H9 (cell line): ENCODE results near the gene PKMYT1. TPM values are rescaled to one million over a fixed set of nuclear protein-coding genes. Genes with fewer than 3 reads are reported as not detected.

Source experiments
- DNase-seq: peaks from one replicate; pipeline ENCODE4 v3.0.0-alpha.2; 2017
- H2AFZ ChIP-seq: one replicate; pipeline ENCODE4 v1.6.1; 2013; ENCODE audit warnings: mild to moderate bottlenecking, low read length, control low read depth, moderate library complexity
- H2AK5ac ChIP-seq: 2 replicates; pipeline ENCODE4 v1.6.1; 2013; ENCODE audit warnings: low read length, control low read depth, mixed read lengths; ENCODE audit not compliant: insufficient read length
- H2BK120ac ChIP-seq: one replicate; pipeline ENCODE4 v1.6.1; 2013; ENCODE audit warnings: low read depth, mild to moderate bottlenecking, low read length, control low read depth, inconsistent platforms; ENCODE audit not compliant: poor library complexity, severe bottlenecking
- H2BK12ac ChIP-seq: 2 replicates; pipeline ENCODE4 v1.6.1; 2013; ENCODE audit warnings: low read length, control low read depth, mixed read lengths, low read depth; ENCODE audit not compliant: insufficient read length
- H2BK15ac ChIP-seq: 2 replicates; pipeline ENCODE4 v1.6.1; 2013; ENCODE audit warnings: low read depth, low read length, control low read depth
- H2BK20ac ChIP-seq: one replicate; pipeline ENCODE4 v1.6.1; 2013; ENCODE audit warnings: low read depth, mild to moderate bottlenecking, low read length, control low read depth, inconsistent platforms; ENCODE audit not compliant: poor library complexity, severe bottlenecking
- H2BK5ac ChIP-seq: 2 replicates; pipeline ENCODE4 v1.6.1; 2013; ENCODE audit warnings: low read length, control low read depth, mixed read lengths; ENCODE audit not compliant: insufficient read length
- H3K14ac ChIP-seq: 2 replicates; pipeline ENCODE4 v1.6.1; 2013; ENCODE audit warnings: low read length, control low read depth; ENCODE audit not compliant: insufficient read depth
- H3K18ac ChIP-seq: 2 replicates; pipeline ENCODE4 v1.6.1; 2013; ENCODE audit warnings: low read depth, mild to moderate bottlenecking, mixed read lengths, low read length, control low read depth; ENCODE audit not compliant: insufficient read length
- H3K23ac ChIP-seq: 2 replicates; pipeline ENCODE4 v1.6.1; 2013; ENCODE audit warnings: low read length, control low read depth, mixed read lengths, low read depth; ENCODE audit not compliant: insufficient read length
- H3K23me2 ChIP-seq: 2 replicates; pipeline ENCODE4 v1.6.1; 2013; ENCODE audit warnings: low read depth, mild to moderate bottlenecking, mixed read lengths, low read length, control low read depth; ENCODE audit not compliant: insufficient read length, poor library complexity, severe bottlenecking
- H3K27ac ChIP-seq: 2 replicates; pipeline ENCODE4 v1.5.1; 2013; ENCODE audit warnings: low read length, control low read depth, mixed read lengths, low read depth; ENCODE audit not compliant: insufficient read length
- H3K27me3 ChIP-seq: 2 replicates; pipeline ENCODE4 v1.6.1; 2013; ENCODE audit warnings: low read length, control low read depth, inconsistent platforms; ENCODE audit not compliant: insufficient read depth
- H3K4ac ChIP-seq: 2 replicates; pipeline ENCODE4 v1.6.1; 2013; ENCODE audit warnings: low read depth, mild to moderate bottlenecking, control low read depth, inconsistent platforms, low read length, moderate library complexity
- H3K4me1 ChIP-seq: 2 replicates; pipeline ENCODE4 v1.6.1; 2013; ENCODE audit warnings: low read length, control low read depth, inconsistent platforms; ENCODE audit not compliant: insufficient read depth
- H3K4me2 ChIP-seq: 2 replicates; pipeline ENCODE4 v1.6.1; 2013; ENCODE audit warnings: low read length, control low read depth, mixed read lengths; ENCODE audit not compliant: insufficient read length, insufficient read depth
- H3K56ac ChIP-seq: 2 replicates; pipeline ENCODE4 v1.6.1; 2013; ENCODE audit warnings: low read depth, mild to moderate bottlenecking, mixed read lengths, low read length, control low read depth; ENCODE audit not compliant: insufficient read length
- H3K79me1 ChIP-seq: 2 replicates; pipeline ENCODE4 v1.6.1; 2013; ENCODE audit warnings: low read depth, mild to moderate bottlenecking, moderate library complexity, low read length, control low read depth, inconsistent platforms; ENCODE audit not compliant: insufficient read depth, poor library complexity, severe bottlenecking
- H3K79me2 ChIP-seq: 2 replicates; pipeline ENCODE4 v1.6.1; 2013; ENCODE audit warnings: low read length, control low read depth, inconsistent platforms; ENCODE audit not compliant: insufficient read depth
- H3K9ac ChIP-seq: 2 replicates; pipeline ENCODE4 v1.6.1; 2013; ENCODE audit warnings: low read length, control low read depth, mixed read lengths; ENCODE audit not compliant: insufficient read length; ENCODE audit errors: extremely low read depth
- H3K9me3 ChIP-seq: one replicate; pipeline ENCODE4 v1.6.1; 2013; ENCODE audit warnings: low read depth, low read length, inconsistent platforms; ENCODE audit not compliant: control insufficient read depth
- H3T11ph ChIP-seq: one replicate; pipeline ENCODE4 v1.6.1; 2013; ENCODE audit warnings: mild to moderate bottlenecking, low read length, control low read depth, inconsistent platforms
- H4K20me1 ChIP-seq: one replicate; pipeline ENCODE4 v1.6.1; 2013; ENCODE audit not compliant: control insufficient read depth, insufficient read length, insufficient read depth
- H4K5ac ChIP-seq: 2 replicates; pipeline ENCODE4 v1.6.1; 2013; ENCODE audit warnings: low read depth, mild to moderate bottlenecking, mixed read lengths, low read length, control low read depth; ENCODE audit not compliant: insufficient read length
- H4K8ac ChIP-seq: replicated peaks from 2 replicates; pipeline ENCODE4 v1.6.1; 2013; ENCODE audit warnings: low read length, control low read depth, mixed read lengths, low read depth; ENCODE audit not compliant: insufficient read length
- H4K91ac ChIP-seq: 2 replicates; pipeline ENCODE4 v1.6.1; 2013; ENCODE audit warnings: low read depth, mild to moderate bottlenecking, moderate library complexity, mixed read lengths, low read length, control low read depth; ENCODE audit not compliant: insufficient read length
- H3K27ac Mint-ChIP-seq, 3 experiments: 2 replicates in 2 of 3; 3 replicates in 1 of 3; pipeline ENCODE4 v1.8.0; 2020 to 2021; ENCODE audit warnings: mixed read lengths in 3 of 3, mild to moderate bottlenecking in 1 of 3, moderate library complexity in 1 of 3
- H3K27me3 Mint-ChIP-seq: 2 replicates; pipeline ENCODE4 v1.8.0; 2021; ENCODE audit warnings: low read depth, mild to moderate bottlenecking, moderate library complexity, mixed read lengths
- H3K36me3 Mint-ChIP-seq, 3 experiments: 2 replicates in 2 of 3; 3 replicates in 1 of 3; pipeline ENCODE4 v1.8.0; 2020 to 2021; ENCODE audit warnings: low read depth in 3 of 3, mixed read lengths in 3 of 3; ENCODE audit not compliant: insufficient read depth in 1 of 3
- H3K4me1 Mint-ChIP-seq, 2 experiments: 2 replicates each; pipeline ENCODE4 v1.8.0; 2020; ENCODE audit warnings: mixed read lengths in 2 of 2
- H3K4me3 Mint-ChIP-seq, 2 experiments: 2 replicates in 1 of 2; 3 replicates in 1 of 2; pipeline ENCODE4 v1.8.0; 2020 to 2021; ENCODE audit warnings: mild to moderate bottlenecking in 2 of 2, mixed read lengths in 2 of 2, moderate library complexity in 1 of 2
- H3K9me3 Mint-ChIP-seq, 2 experiments: 2 replicates in 1 of 2; 3 replicates in 1 of 2; pipeline ENCODE4 v1.8.0; 2020; ENCODE audit warnings: mild to moderate bottlenecking in 2 of 2, mixed read lengths in 2 of 2, moderate library complexity in 1 of 2
- WGBS: extraction: QIAGEN DNeasy Blood & Tissue Kit; methylation state at CpG from one replicate; pipeline ENCODE4 v1.1.7; 2013; ENCODE audit warnings: missing lambda C conversion rate, low lambda C conversion rate, mixed read lengths; ENCODE audit not compliant: insufficient read length; ENCODE audit errors: extremely low coverage; 5-methylcytosine and 5-hydroxymethylcytosine counted together
- total RNA-seq: library from RNA; stranded (reverse); gene quantifications from 2 replicates; pipeline ENCODE4 v1.2.1, GENCODE V29; 2021
- TF ChIP-seq, protein P1 (sequence below): fragments of 200-600 bp; sonication (generic); conservative IDR thresholded peaks from 3 replicates; pipeline ENCODE4 v1.8.0; 2021; ENCODE audit warnings: antibody characterized with exemption, mild to moderate bottlenecking

The PKMYT1 gene
- total RNA-seq, 1 experiment from 2014 or later = 114 TPM

DNA sequence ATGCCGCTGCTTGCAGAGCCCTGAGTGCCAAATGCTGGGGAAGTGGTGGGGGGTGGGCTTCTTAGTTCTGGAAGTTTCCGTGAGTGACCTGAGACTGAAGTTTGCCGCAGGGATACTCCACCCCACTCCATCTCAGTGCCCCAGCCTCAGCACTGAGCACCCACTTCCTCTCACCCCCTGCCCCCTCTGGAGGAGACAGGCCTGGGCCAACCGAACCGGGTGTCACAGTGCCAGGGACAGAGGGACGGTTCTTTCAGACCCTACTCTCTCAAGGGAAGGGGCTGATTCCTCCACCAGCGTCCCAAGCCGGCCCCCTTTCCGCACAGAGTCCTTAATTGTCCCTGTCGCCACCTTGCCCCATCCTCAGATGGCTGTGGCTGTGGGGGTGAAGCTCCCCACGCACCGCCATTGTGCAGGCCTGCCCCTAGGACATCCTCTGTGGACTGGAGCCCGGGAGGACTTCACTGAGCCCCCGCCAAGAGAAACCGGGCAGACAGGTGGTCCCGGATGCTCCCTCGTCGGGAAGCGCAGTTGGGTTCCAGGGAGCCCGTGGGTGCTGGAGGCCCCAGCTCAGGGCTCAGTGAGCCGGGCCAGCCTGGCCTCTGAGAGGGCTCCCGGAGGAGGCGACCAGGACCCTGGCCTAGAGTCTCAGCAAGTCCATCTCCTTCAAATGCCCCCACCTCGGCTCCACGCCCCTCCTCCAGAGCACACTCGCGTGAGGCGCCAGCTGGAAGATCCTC is 17.7 kb downstream of the PKMYT1 start:
- H3K9ac ChIP-seq = no peak overlapping the region
- no CpG with 5 or more reads among the region's 28 CpGs for WGBS
- peak overlapping the region; percentile 54 to 76 for H3K4me3 Mint-ChIP-seq

More for the DNA sequence above, 17.7 kb downstream of the PKMYT1 start:
- DNase-seq = peak; percentile 51
- Histone ChIP-seq H3K4me1 (no peaks in the 10 kb centered on the region; the same call in 1 of the 2 replicates), H2BK5ac (no peak overlapping the region), H3K23me2 (peaks cover 13% of the 10 kb centered on the region), H3K27me3 (no peaks in the 10 kb centered on the region), H3K18ac (no peak overlapping the region), H2BK15ac (no peak overlapping the region), H2BK120ac (no peak overlapping the region), H3K23ac (no peak overlapping the region), H2AFZ (no peak overlapping the region), H3K79me2 (no peaks in the 10 kb centered on the region), H3K27ac (no peak overlapping the region), H2BK12ac (no peak overlapping the region), H2BK20ac (no peak overlapping the region), H4K20me1 (no peaks in the 10 kb centered on the region), H3T11ph (no peak overlapping the region), H4K8ac (no peak overlapping the region), H3K14ac (no peak overlapping the region), H2AK5ac (no peak overlapping the region), H3K4ac (no peak overlapping the region), H3K79me1 (no peaks in the 10 kb centered on the region), H3K9me3 (no peaks in the 10 kb centered on the region), H3K56ac (no peak overlapping the region), H4K91ac (no peak overlapping the region), H3K4me2 (peak overlapping the region; percentile 36), H4K5ac (no peak overlapping the region)
- peaks cover 4 to 7% of the 10 kb centered on the region in 2 experiments; a peak in 3 of 4 replicates for H3K4me1 Mint-ChIP-seq
- TF ChIP-seq, protein P1, sequence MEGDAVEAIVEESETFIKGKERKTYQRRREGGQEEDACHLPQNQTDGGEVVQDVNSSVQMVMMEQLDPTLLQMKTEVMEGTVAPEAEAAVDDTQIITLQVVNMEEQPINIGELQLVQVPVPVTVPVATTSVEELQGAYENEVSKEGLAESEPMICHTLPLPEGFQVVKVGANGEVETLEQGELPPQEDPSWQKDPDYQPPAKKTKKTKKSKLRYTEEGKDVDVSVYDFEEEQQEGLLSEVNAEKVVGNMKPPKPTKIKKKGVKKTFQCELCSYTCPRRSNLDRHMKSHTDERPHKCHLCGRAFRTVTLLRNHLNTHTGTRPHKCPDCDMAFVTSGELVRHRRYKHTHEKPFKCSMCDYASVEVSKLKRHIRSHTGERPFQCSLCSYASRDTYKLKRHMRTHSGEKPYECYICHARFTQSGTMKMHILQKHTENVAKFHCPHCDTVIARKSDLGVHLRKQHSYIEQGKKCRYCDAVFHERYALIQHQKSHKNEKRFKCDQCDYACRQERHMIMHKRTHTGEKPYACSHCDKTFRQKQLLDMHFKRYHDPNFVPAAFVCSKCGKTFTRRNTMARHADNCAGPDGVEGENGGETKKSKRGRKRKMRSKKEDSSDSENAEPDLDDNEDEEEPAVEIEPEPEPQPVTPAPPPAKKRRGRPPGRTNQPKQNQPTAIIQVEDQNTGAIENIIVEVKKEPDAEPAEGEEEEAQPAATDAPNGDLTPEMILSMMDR = no peak
- H3K9me3 Mint-ChIP-seq = no peaks in the 10 kb centered on the region; a peak in 1 of 5 replicates
- no peaks in the 10 kb centered on the region for H3K36me3 Mint-ChIP-seq
- H3K27me3 Mint-ChIP-seq = peaks cover 19% of the 10 kb centered on the region
- no peak overlapping the region for H3K27ac Mint-ChIP-seq
